ENCODE measurements around the gene AREL1. TPM values are rescaled to one million over a fixed set of nuclear protein-coding genes. Genes with fewer than 3 reads are reported as not detected.

AREL1 gene
- total RNA-seq, 4 donors from 2014 or later: 12.4 to 26.5 (median 21.6) TPM

DNA sequence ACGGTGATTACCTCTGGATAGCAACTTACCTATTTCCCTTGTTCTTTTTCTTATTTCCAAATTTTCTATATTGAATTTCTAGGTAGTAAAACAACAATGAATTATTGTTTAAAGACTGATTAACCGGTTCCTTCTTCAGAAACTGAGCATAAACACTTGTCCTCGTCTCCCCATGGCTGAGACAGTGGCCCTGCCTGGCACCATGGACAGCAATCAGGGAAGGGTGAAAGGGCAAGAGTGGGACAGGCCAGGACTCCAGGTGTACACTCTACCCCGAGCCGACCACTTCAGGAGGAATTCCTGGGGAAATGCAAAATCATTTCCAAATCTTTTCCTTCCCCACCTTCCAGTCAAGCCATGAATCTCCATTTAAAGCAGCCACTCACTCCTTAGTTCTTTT is 52.0 kb downstream of the AREL1 start:
- WGBS, 2 donors: 78 to 88% methylated on average over 5 of the region's 5 CpGs

DNA sequence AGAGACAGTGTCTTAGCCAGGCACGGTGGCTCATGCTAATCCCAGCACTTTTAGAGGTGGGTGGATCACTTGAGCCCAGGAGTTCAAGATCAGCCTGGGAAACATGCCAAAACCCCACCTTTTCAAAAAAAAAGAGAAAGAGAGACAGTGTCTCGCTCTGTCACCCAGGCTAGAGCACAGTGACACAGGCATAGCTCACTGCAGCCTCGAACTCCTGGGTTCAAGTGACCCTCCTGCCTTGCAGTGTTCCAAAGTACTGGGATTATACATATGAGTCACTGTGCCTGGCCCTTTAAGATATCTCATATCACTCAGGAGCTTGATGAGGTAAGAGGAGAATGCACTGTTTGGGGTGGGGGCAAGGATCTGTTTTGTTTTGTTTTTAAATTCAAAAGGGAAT is 52.7 kb downstream of the AREL1 start:
- intact Hi-C loops (cut with DNase I; ENCODE audit: low total_unique reads): no loop called here
- TF ChIP-seq, protein P1, sequence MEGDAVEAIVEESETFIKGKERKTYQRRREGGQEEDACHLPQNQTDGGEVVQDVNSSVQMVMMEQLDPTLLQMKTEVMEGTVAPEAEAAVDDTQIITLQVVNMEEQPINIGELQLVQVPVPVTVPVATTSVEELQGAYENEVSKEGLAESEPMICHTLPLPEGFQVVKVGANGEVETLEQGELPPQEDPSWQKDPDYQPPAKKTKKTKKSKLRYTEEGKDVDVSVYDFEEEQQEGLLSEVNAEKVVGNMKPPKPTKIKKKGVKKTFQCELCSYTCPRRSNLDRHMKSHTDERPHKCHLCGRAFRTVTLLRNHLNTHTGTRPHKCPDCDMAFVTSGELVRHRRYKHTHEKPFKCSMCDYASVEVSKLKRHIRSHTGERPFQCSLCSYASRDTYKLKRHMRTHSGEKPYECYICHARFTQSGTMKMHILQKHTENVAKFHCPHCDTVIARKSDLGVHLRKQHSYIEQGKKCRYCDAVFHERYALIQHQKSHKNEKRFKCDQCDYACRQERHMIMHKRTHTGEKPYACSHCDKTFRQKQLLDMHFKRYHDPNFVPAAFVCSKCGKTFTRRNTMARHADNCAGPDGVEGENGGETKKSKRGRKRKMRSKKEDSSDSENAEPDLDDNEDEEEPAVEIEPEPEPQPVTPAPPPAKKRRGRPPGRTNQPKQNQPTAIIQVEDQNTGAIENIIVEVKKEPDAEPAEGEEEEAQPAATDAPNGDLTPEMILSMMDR (IDR thresholded peaks at IDR 0.05): no peak
- TF ChIP-seq POLR2A (IDR thresholded peaks at IDR 0.05): no peak
- no peak for DNase-seq (ENCODE audit: low spot score in 2 of 2)
- WGBS, 2 donors: 82 to 85% methylated on average over 3 of the region's 3 CpGs
- no peak overlapping the region for H3K4me3 ChIP-seq (ENCODE audit: low read depth, poor library complexity, severe bottlenecking)

More for the DNA sequence above, 52.0 kb downstream of the AREL1 start:
- H3K4me3 ChIP-seq (ENCODE audit: low read depth, poor library complexity, severe bottlenecking): no peak overlapping the region
- intact Hi-C loops (cut with DNase I; ENCODE audit: low total_unique reads): no loop called here
- no peak for TF ChIP-seq POLR2A (IDR thresholded peaks at IDR 0.05)
- TF ChIP-seq, protein P1 (IDR thresholded peaks at IDR 0.05): no peak
- DNase-seq (ENCODE audit: low spot score in 2 of 2): peak in 1 of 2 donors; percentile 36

DNA sequence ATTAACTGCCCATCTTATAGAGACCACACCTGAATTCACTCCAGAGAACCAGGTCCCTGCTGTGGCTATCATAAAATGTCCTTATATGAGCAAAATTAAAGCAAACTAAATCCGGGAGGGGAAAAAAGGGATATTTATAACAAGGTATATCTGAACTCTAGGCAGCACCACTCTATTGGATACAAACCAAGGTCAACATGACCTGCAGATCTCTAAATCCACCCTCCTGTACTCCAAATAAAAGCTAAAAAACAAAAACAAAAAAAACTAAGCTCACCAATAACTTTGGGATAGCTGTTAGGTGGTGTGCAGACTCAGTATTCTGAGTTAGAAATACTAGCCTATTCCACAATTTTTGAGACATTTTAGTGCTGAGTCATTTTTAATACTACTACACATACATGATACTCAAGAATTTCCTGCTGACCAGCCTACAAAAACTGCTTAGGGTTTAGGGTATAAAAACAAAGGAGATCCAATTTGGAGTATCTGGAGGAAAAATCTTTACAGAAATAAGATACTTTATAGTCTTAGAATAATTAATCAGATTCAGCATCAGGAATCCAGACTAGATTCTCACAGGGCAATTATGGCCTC is 54.2 kb downstream of the AREL1 start:
- no peak for DNase-seq (ENCODE audit: low spot score in 2 of 2)
- WGBS, 2 donors: 94 to 96% methylated on average over 1 of the region's 1 CpG
- no peak for TF ChIP-seq POLR2A (IDR thresholded peaks at IDR 0.05)
- TF ChIP-seq, protein P1 (IDR thresholded peaks at IDR 0.05): no peak
- H3K4me3 ChIP-seq (ENCODE audit: low read depth, poor library complexity, severe bottlenecking): no peak overlapping the region
- intact Hi-C loops (cut with DNase I; ENCODE audit: low total_unique reads): no loop called here

DNA sequence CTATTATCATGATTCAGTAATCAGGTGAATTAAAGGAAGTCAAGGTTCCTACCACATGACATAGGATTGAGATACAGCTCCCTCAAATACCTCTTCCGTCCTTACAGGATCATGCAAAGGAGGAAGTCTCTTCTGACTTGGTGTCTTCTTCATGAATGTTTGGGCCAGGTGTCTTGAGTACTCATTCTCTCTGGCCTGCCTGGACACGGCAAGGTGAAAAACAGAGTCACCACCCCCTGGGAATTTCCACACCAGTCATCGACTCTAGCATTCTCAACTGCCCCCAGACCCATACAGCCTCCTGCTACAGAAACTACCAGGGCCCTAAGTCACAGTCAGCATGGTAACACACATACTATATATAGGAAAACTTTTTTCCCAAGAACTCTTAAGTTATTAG is 55.9 kb downstream of the AREL1 start:
- intact Hi-C loops (cut with DNase I; ENCODE audit: low total_unique reads): no loop called here
- WGBS, 2 donors: 81 to 87% methylated on average over 3 of the region's 3 CpGs
- no peak overlapping the region for H3K4me3 ChIP-seq (ENCODE audit: low read depth, poor library complexity, severe bottlenecking)
- no peak for DNase-seq (ENCODE audit: low spot score in 2 of 2)
- no peak for TF ChIP-seq POLR2A (IDR thresholded peaks at IDR 0.05)
- TF ChIP-seq, protein P1 (IDR thresholded peaks at IDR 0.05): no peak

DNA sequence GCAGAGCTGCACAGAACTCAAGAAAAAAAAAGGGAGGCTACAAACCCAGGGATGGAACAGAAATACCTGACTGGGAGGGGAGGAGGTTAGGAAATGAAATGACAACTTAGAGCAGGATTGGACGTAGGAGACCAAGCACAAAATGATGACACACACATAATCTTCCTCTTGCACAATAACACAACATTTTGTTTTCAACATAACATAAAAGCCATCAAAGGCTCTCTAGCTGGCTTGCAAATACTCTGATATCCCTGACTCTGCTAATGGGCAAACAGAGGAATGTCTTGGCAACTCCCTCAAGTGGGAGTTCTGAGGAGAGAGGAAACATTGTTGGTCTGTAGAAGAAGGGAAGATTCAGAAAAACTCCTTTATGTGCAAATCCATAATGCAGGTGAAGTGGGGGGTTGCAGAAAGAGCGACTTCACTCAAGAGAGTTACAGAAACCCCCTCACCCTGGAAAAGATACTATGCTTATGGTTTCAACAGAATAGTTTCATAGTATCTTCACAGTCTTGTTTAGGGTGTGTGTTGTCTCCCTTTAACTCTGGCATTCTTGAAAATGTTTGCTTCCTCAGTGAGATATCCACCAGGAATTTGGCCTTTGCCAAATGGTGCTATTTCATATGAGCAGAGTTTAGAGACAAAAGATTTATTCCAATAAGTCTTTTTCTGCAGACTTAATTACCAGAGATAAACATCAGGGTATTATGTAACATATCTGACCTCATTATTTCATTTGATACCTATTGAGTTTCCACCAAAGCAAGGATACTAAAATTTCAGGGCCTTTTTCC is 57.1 kb downstream of the AREL1 start:
- no peak for DNase-seq (ENCODE audit: low spot score in 2 of 2)
- TF ChIP-seq, protein P1 (IDR thresholded peaks at IDR 0.05): no peak
- TF ChIP-seq POLR2A (IDR thresholded peaks at IDR 0.05): no peak
- intact Hi-C loops (cut with DNase I; ENCODE audit: low total_unique reads): no loop called here
- 63 to 69% methylated on average over 2 of the region's 2 CpGs for WGBS, 2 donors
- H3K4me3 ChIP-seq (ENCODE audit: low read depth, poor library complexity, severe bottlenecking): no peak overlapping the region
